Peyer's patch (tissue), 4 donors: ENCODE data around the gene ARHGAP18.

Experiments used
- POLR2A ChIP-seq, 2 donors: fragments of 450-650 bp; IDR thresholded peaks; one replicate each; pipeline ENCODE4 v1.5.1; 2017; ENCODE audit warnings: antibody characterized with exemption in 2 of 2, mild to moderate bottlenecking in 2 of 2, moderate library complexity in 2 of 2
- TF ChIP-seq, protein P1 (sequence below), 6 experiments: fragments of 450-650 bp in 4 of 6; fragments of 200-600 bp in 2 of 6; sonication (generic) in 1 of 6; IDR thresholded peaks; one replicate each; pipeline ENCODE4 v1.5.1; 2017 to 2019; ENCODE audit warnings: antibody characterized with exemption in 6 of 6, mild to moderate bottlenecking in 3 of 6, moderate library complexity in 1 of 6

DNA sequence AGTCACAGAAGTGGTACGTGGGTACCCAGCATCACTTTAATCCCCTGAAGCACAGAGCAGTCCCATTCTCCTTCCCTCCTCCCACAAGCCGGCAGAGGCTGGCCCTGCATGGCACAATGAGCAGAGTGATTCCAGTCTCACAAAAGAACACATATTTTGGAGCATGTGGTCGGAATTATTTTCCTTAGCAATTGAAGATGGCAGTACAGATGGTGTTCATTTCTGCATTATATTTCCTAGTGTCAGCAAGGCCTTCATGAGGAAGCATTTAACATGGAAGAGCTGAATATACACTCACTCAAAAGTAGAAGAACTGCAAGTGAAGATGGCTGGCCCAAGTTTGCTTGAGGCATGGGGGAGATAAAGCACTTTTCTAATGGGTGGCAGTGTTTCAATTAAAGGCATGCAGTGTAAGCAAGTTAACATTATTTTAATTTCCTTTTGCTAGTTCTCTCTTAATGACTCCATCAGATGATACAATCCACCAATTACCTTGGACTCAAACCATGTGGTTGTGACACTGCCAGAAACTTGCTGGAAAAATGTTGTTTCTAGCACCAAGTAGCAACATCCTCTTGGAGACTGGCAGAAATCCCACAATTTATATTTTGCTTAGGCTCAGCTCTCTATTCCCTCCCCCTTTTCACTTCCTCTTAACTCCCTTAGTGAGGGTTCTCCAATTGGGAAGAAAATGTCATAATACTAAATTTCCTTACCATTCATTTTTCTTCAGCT lies 74.4 kb downstream of the ARHGAP18 start:
- TF ChIP-seq, protein P1, sequence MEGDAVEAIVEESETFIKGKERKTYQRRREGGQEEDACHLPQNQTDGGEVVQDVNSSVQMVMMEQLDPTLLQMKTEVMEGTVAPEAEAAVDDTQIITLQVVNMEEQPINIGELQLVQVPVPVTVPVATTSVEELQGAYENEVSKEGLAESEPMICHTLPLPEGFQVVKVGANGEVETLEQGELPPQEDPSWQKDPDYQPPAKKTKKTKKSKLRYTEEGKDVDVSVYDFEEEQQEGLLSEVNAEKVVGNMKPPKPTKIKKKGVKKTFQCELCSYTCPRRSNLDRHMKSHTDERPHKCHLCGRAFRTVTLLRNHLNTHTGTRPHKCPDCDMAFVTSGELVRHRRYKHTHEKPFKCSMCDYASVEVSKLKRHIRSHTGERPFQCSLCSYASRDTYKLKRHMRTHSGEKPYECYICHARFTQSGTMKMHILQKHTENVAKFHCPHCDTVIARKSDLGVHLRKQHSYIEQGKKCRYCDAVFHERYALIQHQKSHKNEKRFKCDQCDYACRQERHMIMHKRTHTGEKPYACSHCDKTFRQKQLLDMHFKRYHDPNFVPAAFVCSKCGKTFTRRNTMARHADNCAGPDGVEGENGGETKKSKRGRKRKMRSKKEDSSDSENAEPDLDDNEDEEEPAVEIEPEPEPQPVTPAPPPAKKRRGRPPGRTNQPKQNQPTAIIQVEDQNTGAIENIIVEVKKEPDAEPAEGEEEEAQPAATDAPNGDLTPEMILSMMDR (IDR thresholded peaks at IDR 0.05), result no peak
- TF ChIP-seq POLR2A (IDR thresholded peaks at IDR 0.05), result no peak
